CD14-positive monocyte (primary cell): ENCODE results near the gene KHNYN. TPM values are rescaled to one million over a fixed set of nuclear protein-coding genes. Genes with fewer than 3 reads are reported as not detected.
A peak's percentile ranks its signal among the peaks of the same experiment; 100 is the strongest.

Experiments used
- DNase-seq, 3 donors: peaks; one replicate each; pipeline ENCODE4 v3.0.0-alpha.2; 2011 to 2022
- H2AFZ ChIP-seq: 2 replicates; pipeline ENCODE4 v1.6.0; 2012; ENCODE audit warnings: mild to moderate bottlenecking, low read depth, low read length, inconsistent platforms; ENCODE audit not compliant: insufficient read depth, poor library complexity, severe bottlenecking
- H3K27ac ChIP-seq, 2 donors: 1 replicate in 1 of 2; 2 replicates in 1 of 2; pipeline ENCODE4 v1.5.1; 2012 to 2013; ENCODE audit warnings: low read length in 2 of 2, control low read depth in 1 of 2, inconsistent platforms in 1 of 2, low read depth in 1 of 2, mild to moderate bottlenecking in 1 of 2
- H3K27me3 ChIP-seq, 2 donors: one replicate each; pipeline versions ENCODE4 v1.6.0 to v1.6.1; 2011 to 2013; ENCODE audit warnings: low read length in 2 of 2; ENCODE audit not compliant: control insufficient read depth in 2 of 2, insufficient read depth in 2 of 2
- H3K36me3 ChIP-seq, 2 donors: replicated peaks in 1 of 2; 1 replicate in 1 of 2; 2 replicates in 1 of 2; pipeline versions ENCODE4 v1.5.1 to v1.6.1; 2012 to 2013; ENCODE audit warnings: low read length in 2 of 2, control low read depth in 1 of 2, inconsistent platforms in 1 of 2, mild to moderate bottlenecking in 1 of 2; ENCODE audit not compliant: insufficient read depth in 2 of 2, control insufficient read depth in 1 of 2
- H3K4me1 ChIP-seq, 2 donors: 1 replicate in 1 of 2; 2 replicates in 1 of 2; pipeline versions ENCODE4 v1.5.1 to v1.6.1; 2012 to 2013; ENCODE audit warnings: low read length in 2 of 2, control low read depth in 1 of 2, inconsistent platforms in 1 of 2, mild to moderate bottlenecking in 1 of 2, moderate library complexity in 1 of 2; ENCODE audit not compliant: insufficient read depth in 2 of 2, control insufficient read depth in 1 of 2
- H3K4me2 ChIP-seq: replicated peaks from 2 replicates; pipeline ENCODE3; 2012; ENCODE audit warnings: low read length, moderate library complexity, mild to moderate bottlenecking; ENCODE audit not compliant: poor library complexity, severe bottlenecking; ENCODE audit errors: extremely low read depth
- H3K4me3 ChIP-seq, 3 experiments: fragments of 200-600 bp in 1 of 3; sonication (generic) in 1 of 3; replicated peaks in 1 of 3; 1 replicate in 2 of 3; 2 replicates in 1 of 3; pipeline ENCODE4 v1.5.1; 2011 to 2013; ENCODE audit warnings: low read length in 3 of 3, mild to moderate bottlenecking in 3 of 3, control low read depth in 2 of 3, low read depth in 2 of 3, inconsistent platforms in 1 of 3, moderate library complexity in 1 of 3
- H3K79me2 ChIP-seq: 2 replicates; pipeline ENCODE4 v1.6.0; 2012; ENCODE audit warnings: mild to moderate bottlenecking, control low read depth, inconsistent platforms, low read length, moderate library complexity; ENCODE audit not compliant: insufficient read depth
- H3K9ac ChIP-seq: 2 replicates; pipeline ENCODE4 v1.6.0; 2017; ENCODE audit warnings: low read length, mild to moderate bottlenecking; ENCODE audit not compliant: insufficient read depth, poor library complexity, severe bottlenecking
- H3K9me3 ChIP-seq, 2 donors: replicated peaks in 1 of 2; 1 replicate in 1 of 2; 2 replicates in 1 of 2; pipeline versions ENCODE4 v1.5.1 to v1.6.1; 2012 to 2013; ENCODE audit warnings: low read length in 2 of 2, control low read depth in 1 of 2; ENCODE audit not compliant: control insufficient read depth in 1 of 2, insufficient read depth in 1 of 2
- H4K20me1 ChIP-seq: 2 replicates; pipeline ENCODE4 v1.6.0; 2012; ENCODE audit warnings: mild to moderate bottlenecking, low read length, control low read depth, moderate library complexity; ENCODE audit not compliant: insufficient read depth
- H3K27ac Mint-ChIP-seq, 7 donors: one replicate each; pipeline ENCODE4 v1.8.0; 2020; ENCODE audit warnings: mild to moderate bottlenecking in 7 of 7, mixed read lengths in 7 of 7, moderate library complexity in 6 of 7, inconsistent platforms in 2 of 7
- H3K27me3 Mint-ChIP-seq, 3 donors: one replicate each; pipeline ENCODE4 v1.8.0; 2021 to 2022; ENCODE audit warnings: low read depth in 3 of 3, mild to moderate bottlenecking in 3 of 3, mixed read lengths in 3 of 3, moderate library complexity in 3 of 3, inconsistent platforms in 1 of 3
- H3K36me3 Mint-ChIP-seq, 2 donors: one replicate each; pipeline ENCODE4 v1.8.0; 2020; ENCODE audit warnings: mixed read lengths in 2 of 2, inconsistent platforms in 1 of 2, mild to moderate bottlenecking in 1 of 2
- H3K4me1 Mint-ChIP-seq: one replicate; pipeline ENCODE4 v1.8.0; 2020; ENCODE audit warnings: mild to moderate bottlenecking, mixed read lengths
- H3K4me3 Mint-ChIP-seq, 2 donors: one replicate each; pipeline ENCODE4 v1.8.0; 2020; ENCODE audit warnings: mild to moderate bottlenecking in 2 of 2, mixed read lengths in 2 of 2, moderate library complexity in 1 of 2
- H3K9me3 Mint-ChIP-seq, 7 donors: one replicate each; pipeline ENCODE4 v1.8.0; 2020 to 2022; ENCODE audit warnings: mixed read lengths in 7 of 7, mild to moderate bottlenecking in 6 of 7, moderate library complexity in 6 of 7, inconsistent platforms in 2 of 7
- WGBS: methylation state at CpG from one replicate; pipeline ENCODE4 v1.1.5; 2013; ENCODE audit warnings: missing lambda C conversion rate; ENCODE audit not compliant: insufficient coverage; 5-methylcytosine and 5-hydroxymethylcytosine counted together
- intact Hi-C, 2 donors: fragments of 100-400 bp; cut with micrococcal nuclease; formaldehyde crosslinking; loops; one replicate each; pipeline versions ENCODE4 v1.15.0 to v1.15.1; 2023
- polyA plus RNA-seq, 3 donors: library from polyadenylated mRNA; depleted of rRNA in 1 of 3; unstranded in 2 of 3; stranded (reverse) in 1 of 3; fragments of 300-500 nt in 2 of 3; fragments of >200 nt in 1 of 3; fragmentation: Illumina TruSeq in 2 of 3; gene quantifications; 1 replicate in 2 of 3; 2 replicates in 1 of 3; pipeline ENCODE4 v1.2.3, GENCODE V29; 2012 to 2021
- TF ChIP-seq, protein P1 (sequence below): fragments of 200-600 bp; IDR thresholded peaks from one replicate; pipeline ENCODE4 v1.8.0; 2022; ENCODE audit warnings: antibody characterized with exemption, mild to moderate bottlenecking

Gene KHNYN
- polyA plus RNA-seq, 3 donors: 12.4 to 39.8 (median 16.0) TPM

- no peak for DNase-seq
- Histone ChIP-seq H2AFZ (no peak overlapping the region), H3K4me1 (peaks cover 46 to 66% of the 10 kb centered on the region in 2 donors), H3K36me3 (peaks cover 32 to 40% of the 10 kb centered on the region in 2 donors), H3K27ac (peak overlapping the region in 1 of 2 donors; percentile 99), H4K20me1 (peaks cover 35% of the 10 kb centered on the region), H3K9me3 (no peaks in the 10 kb centered on the region), H3K4me2 (peak overlapping the region; percentile 80), H3K79me2 (peaks cover 48% of the 10 kb centered on the region), H3K27me3 (no peaks in the 10 kb centered on the region), H3K9ac (no peak overlapping the region), H3K4me3 (peak overlapping the region in 1 of 3 experiments; percentile 83)
- TF ChIP-seq, protein P1, sequence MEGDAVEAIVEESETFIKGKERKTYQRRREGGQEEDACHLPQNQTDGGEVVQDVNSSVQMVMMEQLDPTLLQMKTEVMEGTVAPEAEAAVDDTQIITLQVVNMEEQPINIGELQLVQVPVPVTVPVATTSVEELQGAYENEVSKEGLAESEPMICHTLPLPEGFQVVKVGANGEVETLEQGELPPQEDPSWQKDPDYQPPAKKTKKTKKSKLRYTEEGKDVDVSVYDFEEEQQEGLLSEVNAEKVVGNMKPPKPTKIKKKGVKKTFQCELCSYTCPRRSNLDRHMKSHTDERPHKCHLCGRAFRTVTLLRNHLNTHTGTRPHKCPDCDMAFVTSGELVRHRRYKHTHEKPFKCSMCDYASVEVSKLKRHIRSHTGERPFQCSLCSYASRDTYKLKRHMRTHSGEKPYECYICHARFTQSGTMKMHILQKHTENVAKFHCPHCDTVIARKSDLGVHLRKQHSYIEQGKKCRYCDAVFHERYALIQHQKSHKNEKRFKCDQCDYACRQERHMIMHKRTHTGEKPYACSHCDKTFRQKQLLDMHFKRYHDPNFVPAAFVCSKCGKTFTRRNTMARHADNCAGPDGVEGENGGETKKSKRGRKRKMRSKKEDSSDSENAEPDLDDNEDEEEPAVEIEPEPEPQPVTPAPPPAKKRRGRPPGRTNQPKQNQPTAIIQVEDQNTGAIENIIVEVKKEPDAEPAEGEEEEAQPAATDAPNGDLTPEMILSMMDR: no peak
- Mint-ChIP-seq H3K36me3 (peaks cover 36 to 44% of the 10 kb centered on the region in 2 donors), H3K9me3 (peaks cover 0 to 9% (median 2%) of the 10 kb centered on the region in 7 donors), H3K27me3 (peaks cover 0 to 3% (median 0%) of the 10 kb centered on the region in 3 donors), H3K27ac (peak overlapping the region; percentile 98 to 99 (median 98)), H3K4me3 (peak overlapping the region; percentile 87 to 95), H3K4me1 (peaks cover 59% of the 10 kb centered on the region)
- intact Hi-C loops: loop anchor here in 1 of 2 donors (5.0 to 10.0 kb wide), 2 partner anchors 209 to 1437 kb away; partner anchors contain the start of genes GMPR2 and NEDD8
- 100% methylated on average over 3 of the region's 5 CpGs for WGBS
Observed at GRCh38 chr14:24441485-24441884, 11.7 kb downstream of the KHNYN start.

DNA sequence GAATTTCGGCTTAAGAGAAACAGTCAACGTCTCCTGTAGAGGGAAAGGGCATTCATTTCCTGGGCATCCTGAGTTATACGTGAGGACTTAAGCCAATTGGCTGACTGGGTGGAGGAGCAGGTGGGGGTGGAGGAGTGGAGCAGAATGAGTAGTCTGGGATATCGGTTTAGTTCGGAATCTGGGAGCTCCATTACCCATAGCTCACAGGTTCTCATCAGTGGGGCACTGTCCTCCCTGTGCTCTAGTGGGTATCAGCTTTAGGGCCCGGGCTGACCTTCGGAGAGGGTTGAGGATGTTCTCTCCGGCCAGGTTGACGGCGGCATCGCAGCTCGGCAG lies 12.1 kb downstream of the KHNYN start:
- Histone ChIP-seq H3K79me2 (peaks cover 46% of the 10 kb centered on the region), H3K27ac (peak overlapping the region; percentile 95 to 99), H3K9ac (peak overlapping the region; percentile 89), H2AFZ (peak overlapping the region; percentile 76), H3K4me1 (peaks cover 42 to 63% of the 10 kb centered on the region in 2 donors), H3K9me3 (no peaks in the 10 kb centered on the region), H3K36me3 (peaks cover 31 to 37% of the 10 kb centered on the region in 2 donors), H3K4me2 (peak overlapping the region; percentile 80), H4K20me1 (peaks cover 31% of the 10 kb centered on the region), H3K4me3 (peak overlapping the region; percentile 78 to 83 (median 82)), H3K27me3 (no peaks in the 10 kb centered on the region)
- intact Hi-C loops: loop anchor here in 1 of 2 donors (5.0 to 10.0 kb wide), 2 partner anchors 210 to 1437 kb away; partner anchors contain the start of genes GMPR2 and NEDD8
- H3K27ac Mint-ChIP-seq: peak overlapping the region; percentile 98 to 99 (median 98)
- peaks cover 0 to 9% (median 2%) of the 10 kb centered on the region in 7 donors for H3K9me3 Mint-ChIP-seq
- peak overlapping the region; percentile 87 to 95 for H3K4me3 Mint-ChIP-seq
- H3K27me3 Mint-ChIP-seq: peaks cover 0 to 3% (median 0%) of the 10 kb centered on the region in 3 donors
- H3K36me3 Mint-ChIP-seq: peaks cover 32 to 40% of the 10 kb centered on the region in 2 donors
- DNase-seq: no peak
- 4% methylated on average over 5 of the region's 12 CpGs for whole genome bisulfite sequencing
- TF ChIP-seq, protein P1: no peak
- H3K4me1 Mint-ChIP-seq: peaks cover 55% of the 10 kb centered on the region
